Liver (tissue), 9 donors: ENCODE data around the gene CCDC33. TPM values are rescaled to one million over a fixed set of nuclear protein-coding genes. Genes with fewer than 3 reads are reported as not detected.

Experiments
- DNase-seq: peaks from one replicate; pipeline ENCODE4 v3.0.0-alpha.2; 2017; ENCODE audit warnings: low spot score
- H3K27ac ChIP-seq, 2 donors: one replicate each; pipeline ENCODE4 v1.7.0; 2013; ENCODE audit warnings: inconsistent platforms in 2 of 2, low read length in 2 of 2, control low read depth in 1 of 2, low read depth in 1 of 2, mild to moderate bottlenecking in 1 of 2
- H3K27me3 ChIP-seq, 4 donors: one replicate each; pipeline versions ENCODE4 v1.6.1 to v1.7.0; 2013; ENCODE audit warnings: low read length in 3 of 4, inconsistent platforms in 1 of 4, mild to moderate bottlenecking in 1 of 4, moderate library complexity in 1 of 4; ENCODE audit not compliant: control insufficient read depth in 4 of 4, insufficient read depth in 4 of 4
- H3K36me3 ChIP-seq, 4 donors: one replicate each; pipeline versions ENCODE4 v1.6.1 to v1.7.0; 2013; ENCODE audit warnings: low read length in 3 of 4, mild to moderate bottlenecking in 3 of 4, low read depth in 1 of 4, moderate library complexity in 1 of 4; ENCODE audit not compliant: control insufficient read depth in 4 of 4, insufficient read depth in 3 of 4
- H3K4me1 ChIP-seq, 4 donors: one replicate each; pipeline versions ENCODE4 v1.6.1 to v1.7.0; 2013; ENCODE audit warnings: low read length in 3 of 4, mild to moderate bottlenecking in 3 of 4, moderate library complexity in 1 of 4; ENCODE audit not compliant: control insufficient read depth in 4 of 4, insufficient read depth in 4 of 4
- H3K4me3 ChIP-seq, 3 donors: one replicate each; pipeline versions ENCODE4 v1.6.1 to v1.7.0; 2013; ENCODE audit warnings: low read length in 3 of 3, control low read depth in 1 of 3, low read depth in 1 of 3, mild to moderate bottlenecking in 1 of 3
- H3K9ac ChIP-seq, 2 donors: one replicate each; pipeline ENCODE4 v1.7.0; 2013; ENCODE audit warnings: low read length in 2 of 2, mild to moderate bottlenecking in 2 of 2, moderate library complexity in 2 of 2, control low read depth in 1 of 2, low read depth in 1 of 2
- H3K9me3 ChIP-seq, 4 donors: one replicate each; pipeline versions ENCODE4 v1.6.1 to v1.7.0; 2013; ENCODE audit warnings: low read length in 3 of 4; ENCODE audit not compliant: control insufficient read depth in 4 of 4
- EGR1 ChIP-seq, 2 donors: IDR thresholded peaks; 2 replicates each; pipeline ENCODE4 v1.6.1; 2016 to 2018; ENCODE audit warnings: antibody characterized with exemption in 2 of 2, low read depth in 2 of 2
- FOXA1 ChIP-seq: IDR thresholded peaks from 2 replicates; pipeline ENCODE4 v1.6.1; 2016; ENCODE audit warnings: antibody characterized with exemption
- FOXA2 ChIP-seq: IDR thresholded peaks from 2 replicates; pipeline ENCODE4 v1.6.1; 2016; ENCODE audit warnings: antibody characterized with exemption
- GABPA ChIP-seq, 2 donors: IDR thresholded peaks in 1 of 2; conservative IDR thresholded peaks in 1 of 2; 2 replicates each; pipeline ENCODE4 v1.6.1; 2016; ENCODE audit warnings: antibody characterized with exemption in 2 of 2, mild to moderate bottlenecking in 1 of 2, moderate library complexity in 1 of 2
- HNF4A ChIP-seq, 2 donors: conservative IDR thresholded peaks; 2 replicates each; pipeline ENCODE4 v1.6.1; 2016; ENCODE audit warnings: antibody characterized with exemption in 2 of 2, mild to moderate bottlenecking in 2 of 2
- HNF4G ChIP-seq: IDR thresholded peaks from 2 replicates; pipeline ENCODE4 v1.6.1; 2016; ENCODE audit warnings: antibody characterized with exemption
- JUND ChIP-seq, 2 donors: IDR thresholded peaks; 2 replicates each; pipeline ENCODE4 v1.6.1; 2016; ENCODE audit warnings: antibody characterized with exemption in 2 of 2
- RAD21 ChIP-seq, 2 donors: IDR thresholded peaks; 2 replicates each; pipeline ENCODE4 v1.6.1; 2016; ENCODE audit warnings: antibody characterized with exemption in 2 of 2, mild to moderate bottlenecking in 2 of 2
- RXRA ChIP-seq, 2 donors: IDR thresholded peaks; 2 replicates each; pipeline ENCODE4 v1.6.1; 2017 to 2018; ENCODE audit warnings: antibody characterized with exemption in 2 of 2, mild to moderate bottlenecking in 1 of 2
- SP1 ChIP-seq: IDR thresholded peaks from 2 replicates; pipeline ENCODE4 v1.6.1; 2018; ENCODE audit warnings: antibody characterized with exemption, mild to moderate bottlenecking
- YY1 ChIP-seq: IDR thresholded peaks from 2 replicates; pipeline ENCODE4 v1.6.1; 2016; ENCODE audit warnings: antibody characterized with exemption, mild to moderate bottlenecking
- WGBS: extraction: QIAGEN DNeasy Blood & Tissue Kit; methylation state at CpG from one replicate; pipeline ENCODE4 v1.1.7; 2013; 5-methylcytosine and 5-hydroxymethylcytosine counted together
- polyA plus RNA-seq, 2 donors: library from polyadenylated mRNA; stranded (reverse) in 1 of 2; unstranded in 1 of 2; fragments of 200-250 nt in 1 of 2; fragments of >200 nt in 1 of 2; fragmentation: Nextera tagmentation in 1 of 2; extraction: Ambion mirVana in 1 of 2; gene quantifications; one replicate each; pipeline versions ENCODE4 v1.2.1 to v1.2.3, GENCODE V29; 2013 to 2015
- total RNA-seq, 2 donors: library from RNA; depleted of rRNA; stranded (reverse); fragments of >200 nt; gene quantifications; one replicate each; pipeline ENCODE4 v1.2.3, GENCODE V29; 2014
- TF ChIP-seq, protein P1 (sequence below): IDR thresholded peaks from 2 replicates; pipeline ENCODE4 v1.6.1; 2016; ENCODE audit warnings: antibody characterized with exemption
- TF ChIP-seq, protein P2 (sequence below): IDR thresholded peaks from 2 replicates; pipeline ENCODE4 v1.6.1; 2016; ENCODE audit warnings: antibody characterized with exemption
- TF ChIP-seq, protein P3 (sequence below): fragments of 150-350 bp; IDR thresholded peaks from 2 replicates; pipeline ENCODE4 v1.5.1; 2017; ENCODE audit warnings: improper control_type of control experiment, low read depth, low read length; ENCODE audit not compliant: missing input control
- TF ChIP-seq, protein P4 (sequence below): IDR thresholded peaks from 2 replicates; pipeline ENCODE4 v1.6.1; 2016; ENCODE audit warnings: antibody characterized with exemption, mild to moderate bottlenecking
- donor health status: healthy.
- donor health status: healthy.
- donor health status: healthy.
- donor health status: healthy.
- donor health status: healthy.

CCDC33 gene
- total and polyA plus RNA-seq, 4 donors: not detected

DNA sequence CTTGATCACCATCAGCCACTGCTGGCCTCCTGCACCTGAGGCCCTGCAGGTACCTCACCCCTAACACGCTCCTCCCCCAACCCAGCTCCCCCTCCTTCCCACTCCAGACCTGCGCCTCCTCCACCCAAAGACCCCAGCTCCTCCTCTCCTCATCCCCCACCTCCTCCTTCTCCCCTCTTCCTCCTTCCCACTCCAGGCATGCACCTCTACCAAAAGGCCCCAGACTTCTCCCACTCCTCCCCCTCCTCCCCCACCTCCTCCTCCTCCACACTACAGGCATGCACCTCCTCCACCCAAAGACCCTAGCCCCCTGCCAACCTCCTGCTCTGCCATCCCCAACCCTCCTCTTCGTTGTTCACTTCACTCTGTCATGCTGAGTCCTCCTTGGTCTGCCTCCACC is 88.6 kb downstream of the CCDC33 start:
- no peak for DNase-seq
- H3K36me3 ChIP-seq: no peaks in the 10 kb centered on the region
- TF ChIP-seq HNF4A (conservative IDR thresholded peaks at IDR 0.05): no peak
- TF ChIP-seq, protein P1, sequence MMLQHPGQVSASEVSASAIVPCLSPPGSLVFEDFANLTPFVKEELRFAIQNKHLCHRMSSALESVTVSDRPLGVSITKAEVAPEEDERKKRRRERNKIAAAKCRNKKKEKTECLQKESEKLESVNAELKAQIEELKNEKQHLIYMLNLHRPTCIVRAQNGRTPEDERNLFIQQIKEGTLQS: no peak
- no peak for TF ChIP-seq JUND (IDR thresholded peaks at IDR 0.05)
- TF ChIP-seq EGR1 (IDR thresholded peaks at IDR 0.05; ENCODE audit: low read depth in 2 of 2): no peak
- TF ChIP-seq, protein P2, sequence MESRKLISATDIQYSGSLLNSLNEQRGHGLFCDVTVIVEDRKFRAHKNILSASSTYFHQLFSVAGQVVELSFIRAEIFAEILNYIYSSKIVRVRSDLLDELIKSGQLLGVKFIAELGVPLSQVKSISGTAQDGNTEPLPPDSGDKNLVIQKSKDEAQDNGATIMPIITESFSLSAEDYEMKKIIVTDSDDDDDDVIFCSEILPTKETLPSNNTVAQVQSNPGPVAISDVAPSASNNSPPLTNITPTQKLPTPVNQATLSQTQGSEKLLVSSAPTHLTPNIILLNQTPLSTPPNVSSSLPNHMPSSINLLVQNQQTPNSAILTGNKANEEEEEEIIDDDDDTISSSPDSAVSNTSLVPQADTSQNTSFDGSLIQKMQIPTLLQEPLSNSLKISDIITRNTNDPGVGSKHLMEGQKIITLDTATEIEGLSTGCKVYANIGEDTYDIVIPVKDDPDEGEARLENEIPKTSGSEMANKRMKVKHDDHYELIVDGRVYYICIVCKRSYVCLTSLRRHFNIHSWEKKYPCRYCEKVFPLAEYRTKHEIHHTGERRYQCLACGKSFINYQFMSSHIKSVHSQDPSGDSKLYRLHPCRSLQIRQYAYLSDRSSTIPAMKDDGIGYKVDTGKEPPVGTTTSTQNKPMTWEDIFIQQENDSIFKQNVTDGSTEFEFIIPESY: no peak
- no peak for TF ChIP-seq SP1
- TF ChIP-seq RXRA (IDR thresholded peaks at IDR 0.05): no peak
- no peak for TF ChIP-seq YY1
- 69% methylated on average over 3 of the region's 3 CpGs for WGBS
- no peaks in the 10 kb centered on the region for H3K4me1 ChIP-seq
- no peaks in the 10 kb centered on the region for H3K9me3 ChIP-seq
- H3K4me3 ChIP-seq: no peak overlapping the region
- no peak overlapping the region for H3K27ac ChIP-seq
- no peaks in the 10 kb centered on the region for H3K27me3 ChIP-seq
- no peak overlapping the region for H3K9ac ChIP-seq

DNA sequence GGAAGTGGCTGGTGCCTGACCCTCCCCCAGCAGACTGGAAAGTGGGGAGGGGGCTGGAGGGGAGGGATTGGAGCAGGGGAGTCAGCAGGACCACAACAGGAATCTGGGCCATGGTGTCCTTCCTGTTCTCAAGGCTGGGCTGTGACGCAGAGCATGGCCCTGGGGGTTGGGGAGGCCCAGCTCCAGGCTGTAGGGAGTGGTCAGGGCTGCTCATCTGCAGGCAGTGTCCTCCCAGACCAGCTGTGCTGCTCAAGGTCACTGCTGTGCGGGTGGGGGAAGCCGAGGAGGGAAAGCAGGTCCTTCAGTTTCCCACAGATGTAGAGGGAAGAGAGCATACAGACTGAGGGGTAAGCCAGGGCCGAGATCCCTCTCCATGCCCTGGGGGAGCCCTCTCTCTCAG is 90.6 kb downstream of the CCDC33 start:
- DNase-seq: no peak
- no peaks in the 10 kb centered on the region for H3K36me3 ChIP-seq
- TF ChIP-seq, protein P3, sequence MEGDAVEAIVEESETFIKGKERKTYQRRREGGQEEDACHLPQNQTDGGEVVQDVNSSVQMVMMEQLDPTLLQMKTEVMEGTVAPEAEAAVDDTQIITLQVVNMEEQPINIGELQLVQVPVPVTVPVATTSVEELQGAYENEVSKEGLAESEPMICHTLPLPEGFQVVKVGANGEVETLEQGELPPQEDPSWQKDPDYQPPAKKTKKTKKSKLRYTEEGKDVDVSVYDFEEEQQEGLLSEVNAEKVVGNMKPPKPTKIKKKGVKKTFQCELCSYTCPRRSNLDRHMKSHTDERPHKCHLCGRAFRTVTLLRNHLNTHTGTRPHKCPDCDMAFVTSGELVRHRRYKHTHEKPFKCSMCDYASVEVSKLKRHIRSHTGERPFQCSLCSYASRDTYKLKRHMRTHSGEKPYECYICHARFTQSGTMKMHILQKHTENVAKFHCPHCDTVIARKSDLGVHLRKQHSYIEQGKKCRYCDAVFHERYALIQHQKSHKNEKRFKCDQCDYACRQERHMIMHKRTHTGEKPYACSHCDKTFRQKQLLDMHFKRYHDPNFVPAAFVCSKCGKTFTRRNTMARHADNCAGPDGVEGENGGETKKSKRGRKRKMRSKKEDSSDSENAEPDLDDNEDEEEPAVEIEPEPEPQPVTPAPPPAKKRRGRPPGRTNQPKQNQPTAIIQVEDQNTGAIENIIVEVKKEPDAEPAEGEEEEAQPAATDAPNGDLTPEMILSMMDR: no peak
- TF ChIP-seq YY1 (no peak), SP1 (no peak), HNF4G (no peak), GABPA (IDR thresholded peaks at IDR 0.05 in 1 of 2, conservative IDR thresholded peaks at IDR 0.05 in 1 of 2) (no peak), RXRA (IDR thresholded peaks at IDR 0.05) (no peak), EGR1 (IDR thresholded peaks at IDR 0.05; ENCODE audit: low read depth in 2 of 2) (no peak), FOXA1 (no peak), RAD21 (IDR thresholded peaks at IDR 0.05) (no peak), FOXA2 (no peak)
- TF ChIP-seq, protein P1: no peak
- TF ChIP-seq, protein P2: no peak
- TF ChIP-seq, protein P4, sequence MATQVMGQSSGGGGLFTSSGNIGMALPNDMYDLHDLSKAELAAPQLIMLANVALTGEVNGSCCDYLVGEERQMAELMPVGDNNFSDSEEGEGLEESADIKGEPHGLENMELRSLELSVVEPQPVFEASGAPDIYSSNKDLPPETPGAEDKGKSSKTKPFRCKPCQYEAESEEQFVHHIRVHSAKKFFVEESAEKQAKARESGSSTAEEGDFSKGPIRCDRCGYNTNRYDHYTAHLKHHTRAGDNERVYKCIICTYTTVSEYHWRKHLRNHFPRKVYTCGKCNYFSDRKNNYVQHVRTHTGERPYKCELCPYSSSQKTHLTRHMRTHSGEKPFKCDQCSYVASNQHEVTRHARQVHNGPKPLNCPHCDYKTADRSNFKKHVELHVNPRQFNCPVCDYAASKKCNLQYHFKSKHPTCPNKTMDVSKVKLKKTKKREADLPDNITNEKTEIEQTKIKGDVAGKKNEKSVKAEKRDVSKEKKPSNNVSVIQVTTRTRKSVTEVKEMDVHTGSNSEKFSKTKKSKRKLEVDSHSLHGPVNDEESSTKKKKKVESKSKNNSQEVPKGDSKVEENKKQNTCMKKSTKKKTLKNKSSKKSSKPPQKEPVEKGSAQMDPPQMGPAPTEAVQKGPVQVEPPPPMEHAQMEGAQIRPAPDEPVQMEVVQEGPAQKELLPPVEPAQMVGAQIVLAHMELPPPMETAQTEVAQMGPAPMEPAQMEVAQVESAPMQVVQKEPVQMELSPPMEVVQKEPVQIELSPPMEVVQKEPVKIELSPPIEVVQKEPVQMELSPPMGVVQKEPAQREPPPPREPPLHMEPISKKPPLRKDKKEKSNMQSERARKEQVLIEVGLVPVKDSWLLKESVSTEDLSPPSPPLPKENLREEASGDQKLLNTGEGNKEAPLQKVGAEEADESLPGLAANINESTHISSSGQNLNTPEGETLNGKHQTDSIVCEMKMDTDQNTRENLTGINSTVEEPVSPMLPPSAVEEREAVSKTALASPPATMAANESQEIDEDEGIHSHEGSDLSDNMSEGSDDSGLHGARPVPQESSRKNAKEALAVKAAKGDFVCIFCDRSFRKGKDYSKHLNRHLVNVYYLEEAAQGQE: no peak
- H3K4me3 ChIP-seq: no peak overlapping the region
- no peaks in the 10 kb centered on the region for H3K9me3 ChIP-seq
- no peak overlapping the region for H3K9ac ChIP-seq
- WGBS: 64% methylated on average over 4 of the region's 4 CpGs
- H3K27ac ChIP-seq: no peak overlapping the region
- no peaks in the 10 kb centered on the region for H3K27me3 ChIP-seq
- no peaks in the 10 kb centered on the region for H3K4me1 ChIP-seq
